ACC112 (cell line): ENCODE measurements around the gene CACNA1S.

Source experiments
- H2AFZ ChIP-seq: fragments of 200-600 bp; sonication (generic); one replicate; pipeline ENCODE4 v1.6.0; 2017; ENCODE audit warnings: antibody characterized with exemption, low read length; ENCODE audit not compliant: unreplicated experiment
- H3K27ac ChIP-seq: fragments of 200-600 bp; sonication (generic); 2 replicates; pipeline ENCODE4 v1.5.1; 2014; ENCODE audit warnings: low read depth, mild to moderate bottlenecking, antibody characterized with exemption, low read length, moderate library complexity
- H3K27me3 ChIP-seq: fragments of 200-600 bp; sonication (generic); 2 replicates; pipeline ENCODE4 v1.6.1; 2014; ENCODE audit warnings: mild to moderate bottlenecking, antibody characterized with exemption, low read length, moderate library complexity, mixed read lengths; ENCODE audit not compliant: insufficient read depth
- H3K36me3 ChIP-seq: fragments of 200-600 bp; sonication (generic); 2 replicates; pipeline ENCODE4 v1.6.1; 2016; ENCODE audit warnings: mild to moderate bottlenecking, antibody characterized with exemption, low read length, moderate library complexity, mixed read lengths; ENCODE audit not compliant: insufficient read depth
- H3K4me1 ChIP-seq: fragments of 200-600 bp; sonication (generic); one replicate; pipeline ENCODE4 v1.6.1; 2016; ENCODE audit warnings: low read length, mixed read lengths; ENCODE audit not compliant: insufficient read depth, unreplicated experiment, control insufficient read depth
- H3K4me3 ChIP-seq: fragments of 200-600 bp; sonication (generic); 2 replicates; pipeline ENCODE4 v1.5.1; 2014; ENCODE audit warnings: mild to moderate bottlenecking, low read depth, low read length
- H3K79me2 ChIP-seq: fragments of 200-600 bp; sonication (generic); one replicate; pipeline ENCODE4 v1.6.0; 2016; ENCODE audit warnings: low read length; ENCODE audit not compliant: control insufficient read depth, unreplicated experiment, insufficient read depth

Gene CACNA1S

DNA sequence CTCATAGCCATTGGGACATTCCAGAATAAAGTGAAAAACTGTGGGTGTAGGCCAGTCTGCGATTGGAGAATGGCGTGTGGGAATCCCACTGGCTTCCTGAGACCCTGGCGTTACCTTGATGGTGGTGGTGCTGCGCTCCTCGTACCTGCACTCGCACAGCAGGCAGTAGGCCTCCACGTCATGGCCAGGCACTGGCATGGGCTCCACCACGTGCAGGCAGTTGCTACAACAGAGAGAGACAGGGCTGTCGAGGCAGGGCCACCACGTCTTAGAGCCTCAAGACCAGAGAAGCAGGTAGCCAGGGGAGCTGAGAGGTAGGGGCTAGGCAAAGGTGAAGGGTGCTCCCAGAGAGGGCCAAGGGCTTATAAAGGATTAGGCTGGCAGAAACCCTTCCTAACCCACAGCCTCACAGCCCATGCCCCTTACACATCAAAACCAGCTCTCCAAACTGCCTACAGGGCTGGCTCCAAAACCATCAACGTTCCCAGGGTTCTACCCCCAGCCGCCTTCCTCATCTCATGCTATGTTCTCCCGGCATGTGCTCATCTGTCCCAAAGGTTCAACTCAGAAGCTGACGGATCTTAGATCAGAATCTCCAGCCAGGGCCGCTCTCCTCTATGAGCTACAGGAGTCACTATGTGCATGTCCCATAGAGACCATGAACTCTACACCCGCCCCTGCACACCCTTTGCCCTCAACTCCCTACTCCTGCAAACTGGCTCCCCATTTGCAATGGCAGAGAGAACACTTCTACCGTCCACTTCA lies 34.6 kb upstream of the CACNA1S start:
- Histone ChIP-seq H3K4me3 (no peak overlapping the region), H3K27ac (no peak overlapping the region), H2AFZ (no peak overlapping the region), H3K4me1 (no peaks in the 10 kb centered on the region), H3K36me3 (peaks cover 11% of the 10 kb centered on the region; the same call in 1 of the 2 replicates), H3K79me2 (no peaks in the 10 kb centered on the region), H3K27me3 (no peaks in the 10 kb centered on the region)

DNA sequence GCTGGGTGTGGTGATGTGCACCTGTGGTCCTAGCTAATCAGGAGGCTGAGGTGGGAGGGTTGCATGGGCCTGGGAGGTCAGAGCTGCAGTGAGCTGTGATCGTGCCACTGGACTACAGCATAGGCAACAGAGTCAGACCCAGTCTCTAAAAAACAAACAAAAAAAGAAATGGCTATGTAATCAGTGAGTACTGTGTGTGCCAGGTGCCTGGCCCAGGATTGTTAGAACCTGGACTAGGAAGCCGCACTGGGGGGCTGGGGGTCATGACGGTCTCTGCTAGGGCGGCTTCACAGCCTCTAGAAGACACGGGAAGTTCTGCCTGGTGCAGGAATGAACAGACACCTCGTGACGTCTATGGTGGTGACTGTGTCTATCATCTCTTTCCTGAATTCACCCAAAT lies 33.6 kb upstream of the CACNA1S start:
- Histone ChIP-seq H3K4me3 (no peak overlapping the region), H3K4me1 (no peaks in the 10 kb centered on the region), H3K79me2 (no peaks in the 10 kb centered on the region), H3K27ac (no peak overlapping the region), H2AFZ (no peak overlapping the region), H3K27me3 (no peaks in the 10 kb centered on the region), H3K36me3 (peaks cover 7% of the 10 kb centered on the region; the same call in 1 of the 2 replicates)

DNA sequence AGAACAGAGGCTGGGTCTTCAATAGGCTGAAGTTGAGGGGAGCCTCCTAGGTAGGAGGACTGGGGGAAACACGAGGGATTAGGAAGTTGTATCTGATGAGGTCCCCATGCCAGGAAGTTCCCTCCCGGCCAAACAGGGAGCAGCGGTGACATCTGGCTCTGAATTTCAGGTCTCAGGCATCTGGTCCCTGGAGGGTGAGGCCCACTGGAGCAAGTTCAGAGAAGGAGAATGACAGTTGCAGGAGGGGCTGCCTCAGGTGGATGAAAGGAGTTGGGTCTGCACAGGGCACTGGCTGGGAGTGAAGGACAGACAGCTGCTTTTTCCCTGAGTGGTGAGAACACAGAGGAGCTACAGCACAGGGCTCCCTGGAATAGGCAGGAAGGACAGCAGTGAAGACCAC lies 32.9 kb upstream of the CACNA1S start:
- H3K36me3 ChIP-seq, result peaks cover 7% of the 10 kb centered on the region; the same call in 1 of the 2 replicates
- no peak overlapping the region for H2AFZ ChIP-seq
- no peaks in the 10 kb centered on the region for H3K27me3 ChIP-seq
- H3K4me3 ChIP-seq, result no peak overlapping the region
- no peaks in the 10 kb centered on the region for H3K4me1 ChIP-seq
- H3K27ac ChIP-seq, result no peak overlapping the region
- no peaks in the 10 kb centered on the region for H3K79me2 ChIP-seq

DNA sequence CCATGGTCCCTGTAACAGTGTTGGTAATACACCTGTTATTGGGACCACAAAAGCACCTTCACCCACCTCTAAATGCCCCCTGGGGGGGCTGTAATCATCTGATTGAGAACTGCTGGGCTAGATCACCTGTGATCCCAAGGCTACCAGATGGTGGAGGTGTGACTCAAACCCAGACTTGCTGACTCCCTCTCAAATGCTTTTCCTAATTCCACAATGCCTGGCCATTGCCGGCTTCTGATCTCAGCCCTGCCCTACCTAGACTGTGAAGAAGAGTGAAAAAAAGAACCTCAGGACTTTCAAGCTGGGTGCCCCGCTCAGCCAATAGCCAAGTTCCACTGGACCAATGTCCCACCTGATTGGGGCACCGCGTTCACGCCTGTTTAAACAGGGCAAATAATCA lies 32.5 kb upstream of the CACNA1S start:
- Histone ChIP-seq H3K4me1 (no peaks in the 10 kb centered on the region), H3K36me3 (peaks cover 7% of the 10 kb centered on the region; the same call in 1 of the 2 replicates), H2AFZ (no peak overlapping the region), H3K27me3 (no peaks in the 10 kb centered on the region), H3K27ac (no peak overlapping the region), H3K4me3 (no peak overlapping the region), H3K79me2 (no peaks in the 10 kb centered on the region)

DNA sequence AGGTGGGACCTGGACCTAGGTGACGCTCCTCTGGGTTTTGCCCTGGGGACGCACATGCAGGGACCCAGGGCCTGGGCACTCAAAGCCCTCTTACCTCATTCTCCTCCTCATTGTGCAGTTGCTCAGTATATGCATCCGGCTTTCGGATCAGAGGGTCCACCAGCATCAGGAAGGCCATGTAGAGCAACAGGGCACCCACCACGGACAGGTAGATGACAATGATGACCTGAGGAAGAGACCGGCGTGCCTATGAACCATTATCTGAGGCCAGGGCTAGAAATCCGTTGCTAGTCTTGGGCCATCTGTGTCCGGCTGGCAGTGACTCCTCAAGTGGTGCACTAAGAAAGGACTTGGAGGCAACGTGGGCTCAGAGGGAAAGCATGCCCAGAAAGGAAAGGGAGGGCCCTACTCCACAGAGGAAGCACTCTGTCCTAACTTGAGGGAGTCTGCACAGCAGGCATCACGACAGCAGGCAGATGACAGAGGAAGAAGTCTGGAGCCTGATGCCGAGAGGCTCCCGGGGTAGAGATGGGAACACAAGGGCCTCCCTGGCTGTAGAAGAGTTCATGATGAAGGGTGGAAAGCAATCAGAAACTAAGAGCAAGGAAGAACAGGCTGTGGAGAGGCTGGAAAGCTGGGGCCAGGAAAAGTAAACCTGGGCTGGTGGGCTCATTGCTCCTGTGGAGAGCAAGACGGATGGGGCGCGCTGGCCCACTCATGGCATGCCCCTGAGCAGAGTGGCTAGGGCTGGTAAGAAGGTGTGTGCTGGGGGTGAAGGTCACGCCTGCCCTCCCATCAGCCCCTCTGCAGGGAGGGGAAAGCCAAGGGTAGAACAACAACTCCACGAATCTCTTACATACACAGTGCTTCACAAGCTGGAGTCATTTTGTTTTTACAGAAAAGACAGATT lies 31.8 kb upstream of the CACNA1S start:
- Histone ChIP-seq H3K27me3 (no peaks in the 10 kb centered on the region), H3K4me3 (no peak overlapping the region), H3K27ac (no peak overlapping the region), H3K36me3 (peaks cover 7% of the 10 kb centered on the region; the same call in 1 of the 2 replicates), H3K79me2 (no peaks in the 10 kb centered on the region), H3K4me1 (no peaks in the 10 kb centered on the region), H2AFZ (no peak overlapping the region)

DNA sequence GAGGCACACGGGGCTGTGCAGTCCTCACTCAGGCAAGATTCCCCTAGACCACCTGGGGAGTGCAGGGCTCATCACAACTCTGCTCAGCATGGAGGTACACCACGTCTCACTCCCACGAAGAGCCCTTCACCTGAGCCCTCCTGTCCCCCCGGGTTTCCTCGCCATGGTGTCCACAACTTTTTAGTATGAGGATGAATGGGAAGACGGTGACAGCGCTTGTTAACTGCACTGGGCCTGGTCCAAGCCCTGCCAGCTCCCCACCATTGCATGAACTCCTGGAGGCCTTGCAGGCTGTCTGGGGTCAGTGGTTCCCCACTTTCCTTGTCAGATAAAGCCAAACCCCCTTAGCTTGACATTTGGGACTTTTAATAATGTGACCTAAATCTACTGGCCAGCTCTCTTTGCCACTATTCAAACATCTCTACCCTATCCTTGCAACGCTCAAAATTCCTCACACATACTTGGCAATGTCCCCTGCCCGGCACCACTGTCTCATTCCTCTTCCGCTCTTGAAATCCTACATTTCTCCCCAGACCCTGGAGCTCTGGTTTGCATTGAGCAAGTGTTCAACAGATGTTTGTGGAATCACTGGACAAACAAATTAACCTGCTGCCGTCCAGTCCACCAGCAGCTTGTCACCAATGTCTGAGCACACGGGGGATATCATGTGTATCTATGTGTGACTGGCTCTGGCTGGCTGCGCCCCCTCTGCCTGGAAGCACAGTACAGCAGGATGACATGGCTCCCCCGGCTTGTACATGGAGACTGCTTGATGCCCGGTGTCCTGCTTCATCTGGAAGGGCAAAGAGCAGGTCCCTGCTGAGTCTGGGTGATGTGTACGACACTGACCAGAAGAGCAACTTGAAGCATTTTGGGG lies 30.9 kb upstream of the CACNA1S start:
- no peak overlapping the region for H3K27ac ChIP-seq
- peaks cover 6% of the 10 kb centered on the region for H3K4me1 ChIP-seq
- no peak overlapping the region for H3K4me3 ChIP-seq
- no peaks in the 10 kb centered on the region for H3K79me2 ChIP-seq
- H3K36me3 ChIP-seq, result peaks cover 7% of the 10 kb centered on the region; the same call in 1 of the 2 replicates
- no peaks in the 10 kb centered on the region for H3K27me3 ChIP-seq
- no peak overlapping the region for H2AFZ ChIP-seq

DNA sequence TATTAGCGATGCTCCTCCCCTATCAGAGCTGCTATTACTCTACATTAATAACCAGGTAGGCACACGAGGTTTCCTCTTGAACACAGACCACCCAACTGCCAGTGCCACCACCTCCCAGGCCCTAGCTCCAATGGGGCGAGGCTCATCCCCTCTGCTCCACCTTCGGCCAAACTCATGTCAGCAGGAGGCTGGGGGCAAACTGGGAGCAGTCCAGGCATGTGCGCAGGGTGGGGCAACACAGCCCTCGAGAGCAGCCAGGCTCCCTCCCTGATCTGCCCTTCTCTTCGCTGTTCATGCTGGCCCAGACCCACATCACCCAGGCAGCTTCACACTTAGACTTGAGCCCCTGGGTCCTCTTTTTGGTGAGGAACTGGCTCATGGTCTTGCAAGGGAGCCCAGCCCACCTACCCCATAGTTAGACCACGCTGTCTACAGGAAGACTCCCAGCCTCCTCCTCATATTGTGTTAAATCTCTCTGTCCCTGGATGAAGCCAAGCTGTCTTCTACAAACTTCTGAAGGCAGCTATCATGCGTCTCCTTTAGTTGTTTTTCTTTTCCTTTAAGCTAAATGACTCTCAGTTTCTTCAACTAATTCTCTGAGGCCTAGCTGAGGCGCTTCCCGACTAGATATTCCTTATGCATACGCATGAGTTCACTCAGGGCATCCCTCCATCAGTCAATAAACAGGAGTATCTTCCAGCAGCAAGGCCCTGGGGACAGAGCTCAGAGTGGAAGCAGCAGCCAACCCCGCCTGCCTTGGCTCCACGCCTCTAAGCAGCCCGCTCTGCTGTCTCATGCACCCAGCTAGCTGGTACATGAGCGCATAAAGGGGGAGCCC lies 30.0 kb upstream of the CACNA1S start:
- Histone ChIP-seq H3K36me3 (peaks cover 7% of the 10 kb centered on the region; the same call in 1 of the 2 replicates), H3K27me3 (no peaks in the 10 kb centered on the region), H2AFZ (no peak overlapping the region), H3K27ac (no peak overlapping the region), H3K4me3 (no peak overlapping the region), H3K79me2 (no peaks in the 10 kb centered on the region), H3K4me1 (peaks cover 15% of the 10 kb centered on the region)

DNA sequence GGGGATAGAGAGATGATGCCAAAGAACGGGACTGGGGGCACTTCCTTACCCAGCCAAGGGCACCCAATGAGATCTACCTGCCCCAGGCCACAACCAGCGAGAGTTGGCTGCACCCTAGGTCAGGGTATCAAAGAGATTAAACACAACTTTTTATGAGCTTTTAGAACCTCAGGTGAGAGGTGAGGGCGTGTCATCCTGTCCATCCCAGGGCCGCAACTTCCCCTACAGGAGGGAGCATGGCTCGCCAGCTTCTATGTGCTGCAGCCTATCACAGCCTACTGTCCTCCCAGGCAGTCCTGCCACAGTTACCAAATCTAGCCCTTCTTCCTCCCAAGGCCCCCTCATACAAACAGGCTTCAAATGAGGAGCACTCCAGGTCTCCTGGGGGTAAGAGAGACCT lies 29.2 kb upstream of the CACNA1S start:
- no peak overlapping the region for H3K27ac ChIP-seq
- peaks cover 7% of the 10 kb centered on the region; the same call in 1 of the 2 replicates for H3K36me3 ChIP-seq

DNA sequence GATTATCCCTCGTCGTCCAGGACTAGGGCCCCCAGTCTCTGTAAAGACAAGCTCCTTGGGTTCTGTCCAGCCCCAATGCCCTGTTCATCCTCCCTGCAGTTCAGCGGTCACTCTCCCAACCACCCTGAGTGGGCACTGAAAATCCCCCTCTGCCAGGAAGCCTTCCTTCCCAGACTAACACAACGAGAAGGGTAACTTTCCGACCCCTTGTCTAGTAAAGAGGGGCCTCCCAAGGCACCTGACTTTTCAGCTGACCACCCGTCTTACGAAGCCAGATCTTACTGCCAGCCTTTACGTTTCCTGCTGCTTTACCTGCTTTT lies 28.7 kb upstream of the CACNA1S start:
- H2AFZ ChIP-seq, result no peak overlapping the region

More for the DNA sequence above, 29.2 kb upstream of the CACNA1S start:
- Histone ChIP-seq H3K4me1 (peaks cover 22% of the 10 kb centered on the region), H3K4me3 (no peak overlapping the region), H3K27me3 (no peaks in the 10 kb centered on the region), H2AFZ (no peak overlapping the region), H3K79me2 (no peaks in the 10 kb centered on the region)

More for the DNA sequence above, 28.7 kb upstream of the CACNA1S start:
- H3K36me3 ChIP-seq, result peaks cover 7% of the 10 kb centered on the region; the same call in 1 of the 2 replicates
- H3K27ac ChIP-seq, result no peak overlapping the region
- no peak overlapping the region for H3K4me3 ChIP-seq
- no peaks in the 10 kb centered on the region for H3K79me2 ChIP-seq
- no peaks in the 10 kb centered on the region for H3K27me3 ChIP-seq
- H3K4me1 ChIP-seq, result peaks cover 22% of the 10 kb centered on the region
